ENCODE results near the gene KRTAP1-5.
"Not testable (repeated sequence)": the region's sequence is repeated elsewhere in the genome, so short reads cannot be mapped to it uniquely, and the experiment has no call there.

KRTAP1-5 gene

GRCh38 chr17:41002814-41003213 is 24.2 kb downstream of the KRTAP1-5 start:
- DNase-seq = no peak

- no peak for DNase-seq
Measured at GRCh38 chr17:41001795-41002194, 25.2 kb downstream of the KRTAP1-5 start.

GRCh38 chr17:40999563-40999962 is 27.4 kb downstream of the KRTAP1-5 start, which contains the start of gene KRTAP3-2:
KRTAP3-2 (minus strand) TSS chr17:40999906; CDS start chr17:40999853, 53 bp downstream.
- DNase-seq = not testable (repeated sequence)

- no peak for DNase-seq
Measured at GRCh38 chr17:40997361-40997760, 29.6 kb downstream of the KRTAP1-5 start.

- DNase-seq = no peak
Measured at GRCh38 chr17:40996829-40997228, 30.2 kb downstream of the KRTAP1-5 start.

GRCh38 chr17:40995116-40995515 is 31.9 kb downstream of the KRTAP1-5 start:
- no peak for DNase-seq

GRCh38 chr17:40993839-40994238 is 33.2 kb downstream of the KRTAP1-5 start, which contains the start of gene KRTAP3-3:
KRTAP3-3 (minus strand) TSS chr17:40994164; CDS start chr17:40994097, 67 bp downstream.
- DNase-seq = no peak

- DNase-seq = no peak
Measured at GRCh38 chr17:40993084-40993483, 33.9 kb downstream of the KRTAP1-5 start.

GRCh38 chr17:40992666-40993065 is 34.3 kb downstream of the KRTAP1-5 start:
- no peak for DNase-seq

GRCh38 chr17:40986920-40987319 is 40.1 kb downstream of the KRTAP1-5 start:
- no peak for DNase-seq

GRCh38 chr17:40984226-40984625 is 42.8 kb downstream of the KRTAP1-5 start, which contains the start of gene KRT40:
KRT40 (minus strand) TSS chr17:40984326; CDS start chr17:40984273, 53 bp downstream.
- no peak for DNase-seq

- DNase-seq = no peak
Measured at GRCh38 chr17:40981115-40981514, 45.9 kb downstream of the KRTAP1-5 start.

GRCh38 chr17:40980596-40980995 is 46.4 kb downstream of the KRTAP1-5 start:
- DNase-seq = no peak

GRCh38 chr17:40980117-40980516 is 46.9 kb downstream of the KRTAP1-5 start:
- no peak for DNase-seq

GRCh38 chr17:40978575-40979151 is 48.3 kb downstream of the KRTAP1-5 start:
- DNase-seq = no peak

All from stimulated activated CD4-positive, alpha-beta T cell treated with anti-CD3 and anti-CD28 coated beads, Interleukin-1b, Interleukin-23, amount 100 ng/mL, for 48 hours (primary cell).